ENCODE data around the gene ANXA3. TPM values are rescaled to one million over a fixed set of nuclear protein-coding genes. Genes with fewer than 3 reads are reported as not detected.

Gene ANXA3
- total and polyA plus RNA-seq, 2 donors from 2014 or later, result 33.7 to 79.9 TPM

DNA sequence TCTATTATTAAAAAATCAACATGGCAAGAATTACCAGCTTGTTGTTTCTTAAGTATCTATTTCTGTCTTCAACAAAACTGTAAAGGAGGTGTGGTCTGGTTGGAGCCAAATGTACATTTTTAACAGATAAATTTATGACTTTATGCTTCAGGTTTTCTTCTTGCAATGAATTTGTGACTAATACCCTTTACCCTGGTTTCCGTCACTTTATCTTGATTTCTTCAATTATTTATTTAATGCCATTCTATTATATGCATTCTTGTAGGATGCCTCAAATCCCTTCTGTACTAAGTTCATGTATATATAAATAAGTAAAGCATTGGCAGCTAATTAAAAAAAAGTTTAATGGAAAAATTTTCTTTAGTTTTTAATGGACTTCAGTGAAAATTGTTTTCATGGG lies 41.5 kb upstream of the ANXA3 start:
- intact Hi-C loops (cut with DNase I), result no loop called here
- Histone ChIP-seq H3K36me3 (ENCODE audit: control insufficient read depth in 2 of 3, insufficient read depth in 3 of 3, low read length in 3 of 3) (peaks cover 3 to 30% (median 19%) of the 10 kb centered on the region in 3 donors), H3K4me3 (ENCODE audit: low read length in 3 of 3) (no peak overlapping the region), H3K27ac (ENCODE audit: low read depth in 2 of 2, low read length in 2 of 2) (no peak overlapping the region), H3K4me1 (ENCODE audit: control insufficient read depth in 2 of 3, insufficient read depth in 2 of 3, low read depth in 1 of 3, low read length in 3 of 3) (no peaks in the 10 kb centered on the region), H3K27me3 (ENCODE audit: control insufficient read depth, insufficient read depth, low read length) (no peaks in the 10 kb centered on the region), H3K9me3 (ENCODE audit: control insufficient read depth in 2 of 3, insufficient read depth in 1 of 3, low read length in 3 of 3) (no peaks in the 10 kb centered on the region), H3K9ac (ENCODE audit: low read length in 3 of 3) (no peak overlapping the region)
- TF ChIP-seq CTCF (IDR thresholded peaks at IDR 0.05; ENCODE audit: borderline replicate concordance, extremely low read depth, insufficient read depth), result no peak
- FAIRE-seq, result no peak
- DNase-seq, result no peak

GRCh38 chr4:78510681-78511080 lies 40.9 kb upstream of the ANXA3 start:
- Histone ChIP-seq H3K4me3 (ENCODE audit: low read length in 3 of 3) (no peak overlapping the region), H3K36me3 (ENCODE audit: control insufficient read depth in 2 of 3, insufficient read depth in 3 of 3, low read length in 3 of 3) (peaks cover 3 to 30% (median 22%) of the 10 kb centered on the region in 3 donors), H3K4me1 (ENCODE audit: control insufficient read depth in 2 of 3, insufficient read depth in 2 of 3, low read depth in 1 of 3, low read length in 3 of 3) (no peaks in the 10 kb centered on the region), H3K27ac (ENCODE audit: low read depth in 2 of 2, low read length in 2 of 2) (no peak overlapping the region), H3K9ac (ENCODE audit: low read length in 3 of 3) (no peak overlapping the region), H3K9me3 (ENCODE audit: control insufficient read depth in 2 of 3, insufficient read depth in 1 of 3, low read length in 3 of 3) (no peaks in the 10 kb centered on the region), H3K27me3 (ENCODE audit: control insufficient read depth, insufficient read depth, low read length) (no peaks in the 10 kb centered on the region)
- intact Hi-C loops (cut with DNase I), result no loop called here
- no peak for FAIRE-seq
- DNase-seq, result no peak
- no peak for TF ChIP-seq CTCF (IDR thresholded peaks at IDR 0.05; ENCODE audit: borderline replicate concordance, extremely low read depth, insufficient read depth)

- no peak overlapping the region for H3K27ac ChIP-seq (ENCODE audit: low read depth in 2 of 2, low read length in 2 of 2)
- no peak for FAIRE-seq
- intact Hi-C loops (cut with DNase I), result no loop called here
These were observed 39.1 kb upstream of the ANXA3 start for GRCh38 chr4:78512357-78512920.

More at GRCh38 chr4:78512357-78512920, 39.1 kb upstream of the ANXA3 start:
- no peaks in the 10 kb centered on the region for H3K9me3 ChIP-seq (ENCODE audit: control insufficient read depth in 2 of 3, insufficient read depth in 1 of 3, low read length in 3 of 3)
- no peaks in the 10 kb centered on the region for H3K27me3 ChIP-seq (ENCODE audit: control insufficient read depth, insufficient read depth, low read length)
- TF ChIP-seq CTCF (IDR thresholded peaks at IDR 0.05; ENCODE audit: borderline replicate concordance, extremely low read depth, insufficient read depth), result no peak
- no peak overlapping the region for H3K4me3 ChIP-seq (ENCODE audit: low read length in 3 of 3)
- DNase-seq, result peak in 1 of 5 donors; percentile 58
- H3K36me3 ChIP-seq (ENCODE audit: control insufficient read depth in 2 of 3, insufficient read depth in 3 of 3, low read length in 3 of 3), result peaks cover 3 to 25% (median 19%) of the 10 kb centered on the region in 3 donors
- H3K9ac ChIP-seq (ENCODE audit: low read length in 3 of 3), result no peak overlapping the region
- H3K4me1 ChIP-seq (ENCODE audit: control insufficient read depth in 2 of 3, insufficient read depth in 2 of 3, low read depth in 1 of 3, low read length in 3 of 3), result no peaks in the 10 kb centered on the region

Measured in kidney (tissue), 14 donors.